Skeletal muscle satellite cell (primary cell): ENCODE measurements around the gene MYCBP2.
"Not testable (repeated sequence)": the region's sequence is repeated elsewhere in the genome, so short reads cannot be mapped to it uniquely, and the experiment has no call there.

Experiments
- H3K27me3 ChIP-seq: 2 replicates; pipeline ENCODE4 v1.7.0; 2013; ENCODE audit warnings: low read length; ENCODE audit not compliant: control insufficient read depth, insufficient read depth
- H3K36me3 ChIP-seq: 2 replicates; pipeline ENCODE4 v1.7.0; 2013; ENCODE audit warnings: mild to moderate bottlenecking, control low read depth, low read length; ENCODE audit not compliant: insufficient read depth
- H3K4me1 ChIP-seq: 2 replicates; pipeline ENCODE4 v1.7.0; 2013; ENCODE audit warnings: low read length; ENCODE audit not compliant: control insufficient read depth, insufficient read depth
- H3K4me2 ChIP-seq: 2 replicates; pipeline ENCODE4 v1.7.0; 2013; ENCODE audit warnings: mild to moderate bottlenecking, low read length
- H3K4me3 ChIP-seq: 2 replicates; pipeline ENCODE4 v1.7.0; 2013; ENCODE audit warnings: low read length
- H3K9ac ChIP-seq: 2 replicates; pipeline ENCODE4 v1.7.0; 2013; ENCODE audit warnings: mild to moderate bottlenecking, low read depth, low read length, moderate library complexity
- H3K9me3 ChIP-seq: replicated peaks from 2 replicates; pipeline ENCODE4 v1.7.0; 2013; ENCODE audit warnings: mild to moderate bottlenecking, control low read depth, low read length

The MYCBP2 gene

GRCh38 chr13:77290342-77290741 is 36.6 kb downstream of the MYCBP2 start:
- no peak overlapping the region for H3K4me2 ChIP-seq
- H3K9me3 ChIP-seq, result no peaks in the 10 kb centered on the region
- H3K9ac ChIP-seq, result no peak overlapping the region
- no peaks in the 10 kb centered on the region for H3K4me1 ChIP-seq
- H3K4me3 ChIP-seq, result no peak overlapping the region
- no peaks in the 10 kb centered on the region for H3K27me3 ChIP-seq
- peaks cover 15% of the 10 kb centered on the region for H3K36me3 ChIP-seq

GRCh38 chr13:77289851-77290250 is 37.0 kb downstream of the MYCBP2 start:
- H3K4me3 ChIP-seq, result no peak overlapping the region
- no peak overlapping the region for H3K4me2 ChIP-seq
- no peaks in the 10 kb centered on the region for H3K9me3 ChIP-seq
- peaks cover 15% of the 10 kb centered on the region for H3K36me3 ChIP-seq
- no peak overlapping the region for H3K9ac ChIP-seq
- no peaks in the 10 kb centered on the region for H3K27me3 ChIP-seq
- no peaks in the 10 kb centered on the region for H3K4me1 ChIP-seq

- H3K27me3 ChIP-seq, H3K9me3 ChIP-seq, H3K4me3 ChIP-seq, H3K36me3 ChIP-seq, H3K4me2 ChIP-seq, H3K9ac ChIP-seq, H3K4me1 ChIP-seq: not testable (repeated sequence)
Measured at GRCh38 chr13:77285632-77286031, 41.3 kb downstream of the MYCBP2 start.

GRCh38 chr13:77285098-77285497 is 41.8 kb downstream of the MYCBP2 start:
- Histone ChIP-seq H3K4me2 (no peak overlapping the region), H3K9me3 (no peaks in the 10 kb centered on the region), H3K27me3 (no peaks in the 10 kb centered on the region), H3K4me1 (no peaks in the 10 kb centered on the region), H3K9ac (no peak overlapping the region), H3K4me3 (no peak overlapping the region), H3K36me3 (peaks cover 5% of the 10 kb centered on the region)

GRCh38 chr13:77274126-77274525 is 52.8 kb downstream of the MYCBP2 start:
- no peak overlapping the region for H3K4me2 ChIP-seq
- no peak overlapping the region for H3K9ac ChIP-seq
- H3K27me3 ChIP-seq, result no peaks in the 10 kb centered on the region
- no peaks in the 10 kb centered on the region for H3K4me1 ChIP-seq
- H3K36me3 ChIP-seq, result peaks cover 28% of the 10 kb centered on the region
- no peak overlapping the region for H3K4me3 ChIP-seq
- H3K9me3 ChIP-seq, result no peaks in the 10 kb centered on the region

- Histone ChIP-seq H3K36me3 (peaks cover 45% of the 10 kb centered on the region), H3K9me3 (no peaks in the 10 kb centered on the region), H3K4me3 (no peak overlapping the region), H3K4me1 (no peaks in the 10 kb centered on the region), H3K27me3 (no peaks in the 10 kb centered on the region), H3K4me2 (no peak overlapping the region), H3K9ac (no peak overlapping the region)
Measured at GRCh38 chr13:77269141-77269540, 57.8 kb downstream of the MYCBP2 start.

- Histone ChIP-seq H3K27me3 (no peaks in the 10 kb centered on the region), H3K4me1 (no peaks in the 10 kb centered on the region), H3K4me3 (no peak overlapping the region), H3K36me3 (peaks cover 36% of the 10 kb centered on the region), H3K4me2 (no peak overlapping the region), H3K9ac (no peak overlapping the region), H3K9me3 (no peaks in the 10 kb centered on the region)
Measured at GRCh38 chr13:77267362-77267761, 59.5 kb downstream of the MYCBP2 start.

GRCh38 chr13:77265336-77265735 is 61.6 kb downstream of the MYCBP2 start:
- Histone ChIP-seq H3K4me2 (no peak overlapping the region), H3K27me3 (no peaks in the 10 kb centered on the region), H3K4me1 (no peaks in the 10 kb centered on the region), H3K36me3 (peaks cover 28% of the 10 kb centered on the region), H3K9me3 (no peaks in the 10 kb centered on the region), H3K9ac (no peak overlapping the region), H3K4me3 (no peak overlapping the region)

GRCh38 chr13:77262198-77262597 is 64.7 kb downstream of the MYCBP2 start:
- no peaks in the 10 kb centered on the region for H3K9me3 ChIP-seq
- no peak overlapping the region for H3K4me2 ChIP-seq
- H3K9ac ChIP-seq, result no peak overlapping the region
- peaks cover 14% of the 10 kb centered on the region for H3K36me3 ChIP-seq
- no peaks in the 10 kb centered on the region for H3K4me1 ChIP-seq
- H3K4me3 ChIP-seq, result no peak overlapping the region
- no peaks in the 10 kb centered on the region for H3K27me3 ChIP-seq

GRCh38 chr13:77250975-77251374 is 75.9 kb downstream of the MYCBP2 start:
- Histone ChIP-seq H3K4me2 (no peak overlapping the region), H3K9ac (no peak overlapping the region), H3K4me3 (no peak overlapping the region), H3K27me3 (no peaks in the 10 kb centered on the region), H3K36me3 (peaks cover 6% of the 10 kb centered on the region), H3K9me3 (no peaks in the 10 kb centered on the region), H3K4me1 (no peaks in the 10 kb centered on the region)

GRCh38 chr13:77245224-77245623 is 81.7 kb downstream of the MYCBP2 start:
- H3K36me3 ChIP-seq, result peaks cover 14% of the 10 kb centered on the region
- H3K4me1 ChIP-seq, H3K4me2 ChIP-seq, H3K9ac ChIP-seq, H3K9me3 ChIP-seq, H3K27me3 ChIP-seq, H3K4me3 ChIP-seq: not testable (repeated sequence)

- Histone ChIP-seq H3K4me3 (no peak overlapping the region), H3K4me1 (no peaks in the 10 kb centered on the region), H3K9ac (no peak overlapping the region), H3K36me3 (peaks cover 14% of the 10 kb centered on the region), H3K4me2 (no peak overlapping the region), H3K27me3 (no peaks in the 10 kb centered on the region), H3K9me3 (no peaks in the 10 kb centered on the region)
Measured at GRCh38 chr13:77239312-77239711, 87.6 kb downstream of the MYCBP2 start.
